Smooth muscle cell of trachea (primary cell): ENCODE measurements around the gene TRIM14. TPM values are rescaled to one million over a fixed set of nuclear protein-coding genes. Genes with fewer than 3 reads are reported as not detected.

Experiments used
- total RNA-seq: library from RNA; depleted of rRNA; stranded (reverse); fragments of >200 nt; gene quantifications from 2 replicates; pipeline ENCODE4 v1.2.1, GENCODE V29; 2014

Gene TRIM14, protein sequence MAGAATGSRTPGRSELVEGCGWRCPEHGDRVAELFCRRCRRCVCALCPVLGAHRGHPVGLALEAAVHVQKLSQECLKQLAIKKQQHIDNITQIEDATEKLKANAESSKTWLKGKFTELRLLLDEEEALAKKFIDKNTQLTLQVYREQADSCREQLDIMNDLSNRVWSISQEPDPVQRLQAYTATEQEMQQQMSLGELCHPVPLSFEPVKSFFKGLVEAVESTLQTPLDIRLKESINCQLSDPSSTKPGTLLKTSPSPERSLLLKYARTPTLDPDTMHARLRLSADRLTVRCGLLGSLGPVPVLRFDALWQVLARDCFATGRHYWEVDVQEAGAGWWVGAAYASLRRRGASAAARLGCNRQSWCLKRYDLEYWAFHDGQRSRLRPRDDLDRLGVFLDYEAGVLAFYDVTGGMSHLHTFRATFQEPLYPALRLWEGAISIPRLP
- total RNA-seq = 6.5 and 7.0 TPM in 2 replicates

DNA sequence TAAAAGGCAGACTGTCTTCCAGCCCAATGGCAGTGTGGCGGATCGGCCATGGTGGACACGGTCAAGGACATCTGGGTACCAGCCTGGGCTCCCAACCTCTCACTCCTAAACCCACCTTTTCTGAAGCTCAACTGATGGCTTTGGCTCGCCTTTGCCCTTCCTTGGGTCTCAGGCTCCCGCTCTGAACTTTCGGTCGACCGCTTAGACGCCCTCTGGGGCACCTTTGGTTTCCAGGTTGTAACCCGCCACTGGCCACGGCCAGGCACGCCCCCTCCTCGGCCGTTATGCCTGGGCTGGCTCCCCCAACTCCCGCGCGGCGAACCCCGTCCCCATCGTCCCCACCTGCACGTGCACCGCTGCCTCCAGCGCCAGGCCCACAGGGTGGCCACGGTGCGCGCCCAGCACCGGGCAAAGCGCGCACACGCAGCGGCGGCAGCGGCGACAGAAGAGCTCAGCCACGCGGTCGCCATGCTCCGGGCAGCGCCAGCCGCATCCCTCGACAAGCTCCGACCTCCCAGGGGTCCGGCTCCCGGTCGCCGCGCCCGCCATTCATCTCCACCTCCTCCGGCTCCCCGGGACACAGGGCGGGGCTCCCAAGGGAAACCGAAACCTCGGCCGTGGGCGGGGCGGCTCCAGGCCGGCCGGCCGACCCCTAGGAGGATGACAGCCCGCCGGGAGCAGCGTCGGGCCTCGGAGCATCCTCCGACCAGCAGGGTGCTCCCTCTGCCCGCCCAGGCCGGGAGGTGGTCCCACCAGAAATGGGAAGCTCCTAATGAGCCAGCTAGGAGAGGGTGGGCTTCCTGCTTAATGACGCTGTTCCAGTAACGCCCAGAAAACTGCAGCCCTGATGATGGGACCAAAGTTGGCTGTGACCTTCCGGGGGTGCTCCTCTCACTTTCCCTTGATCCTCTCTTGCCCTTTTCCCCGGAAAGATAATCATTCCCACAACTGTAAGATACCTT, at the start of gene TRIM14:
Gene TRIM14, minus strand, starts transcription at position 583 of the 962 bp plus-strand sequence. Its CDS starts 34 bp downstream, at position 549.

GRCh38 chr9:98056269-98057137, 62.5 kb downstream of the TRIM14 start, which contains the start of gene NANS:
NANS (plus strand) TSS chr9:98056732; CDS start chr9:98056809, 77 bp downstream.

Other genes starting within 250 kb of the TRIM14 start
- gene TRMO, start 196.7 kb downstream of the TRIM14 start, total RNA-seq = 13.1 and 15.9 TPM in 2 replicates
- gene HEMGN, start 181.1 kb downstream of the TRIM14 start, total RNA-seq = not detected in 2 replicates
- 11.6 and 14.0 TPM in 2 replicates for gene ANP32B, start 135.9 kb downstream of the TRIM14 start, total RNA-seq
- gene NANS, start 62.5 kb downstream of the TRIM14 start, total RNA-seq = 63.3 and 112 TPM in 2 replicates
- gene CORO2A, start 73.4 kb upstream of the TRIM14 start, total RNA-seq = 0.15 and 0.33 TPM in 2 replicates
- gene TBC1D2, start 136.4 kb upstream of the TRIM14 start, total RNA-seq = 5.2 and 15.9 TPM in 2 replicates